Sigmoid colon (tissue), 7 donors: ENCODE data around the gene ST6GALNAC2. TPM values are rescaled to one million over a fixed set of nuclear protein-coding genes. Genes with fewer than 3 reads are reported as not detected.

Experiments
- DNase-seq: peaks from one replicate; pipeline ENCODE4 v3.0.0-alpha.2; 2019
- H3K27ac ChIP-seq, 4 donors: fragments of 200-600 bp; sonication (generic); one replicate each; pipeline ENCODE4 v1.5.1; 2016 to 2019; ENCODE audit warnings: mild to moderate bottlenecking in 1 of 4
- H3K27me3 ChIP-seq, 3 donors: fragments of 200-600 bp; sonication (generic); one replicate each; pipeline ENCODE4 v1.5.1; 2019; ENCODE audit warnings: mild to moderate bottlenecking in 1 of 3
- H3K36me3 ChIP-seq, 4 donors: fragments of 200-600 bp; sonication (generic); one replicate each; pipeline ENCODE4 v1.5.1; 2016 to 2019
- H3K4me1 ChIP-seq, 4 donors: fragments of 200-600 bp; sonication (generic); one replicate each; pipeline ENCODE4 v1.5.1; 2017 to 2019
- H3K4me3 ChIP-seq, 4 donors: fragments of 200-600 bp; sonication (generic); one replicate each; pipeline ENCODE4 v1.5.1; 2017 to 2019; ENCODE audit warnings: mild to moderate bottlenecking in 2 of 4, moderate library complexity in 1 of 4
- H3K9me3 ChIP-seq, 4 donors: fragments of 200-600 bp in 3 of 4; sonication (generic) in 3 of 4; one replicate each; pipeline versions ENCODE4 v1.5.1 to v1.6.1; 2013 to 2019
- CTCF ChIP-seq, 4 experiments: fragments of 450-650 bp in 3 of 4; fragments of 200-600 bp in 1 of 4; IDR thresholded peaks; one replicate each; pipeline ENCODE4 v1.5.1; 2016 to 2019; ENCODE audit warnings: antibody characterized with exemption in 4 of 4, mild to moderate bottlenecking in 3 of 4, moderate library complexity in 2 of 4
- EP300 ChIP-seq, 4 donors: sonication (generic); formaldehyde crosslinking; IDR thresholded peaks; one replicate each; pipeline ENCODE4 v1.6.1; 2017; ENCODE audit warnings: antibody characterized with exemption in 4 of 4
- POLR2A ChIP-seq, 2 donors: fragments of 450-650 bp; IDR thresholded peaks; one replicate each; pipeline ENCODE4 v1.6.1; 2016; ENCODE audit warnings: antibody characterized with exemption in 2 of 2, mild to moderate bottlenecking in 2 of 2, moderate library complexity in 2 of 2
- POLR2AphosphoS5 ChIP-seq, 4 donors: sonication (generic); formaldehyde crosslinking; IDR thresholded peaks; one replicate each; pipeline ENCODE4 v1.6.1; 2017; ENCODE audit warnings: antibody characterized with exemption in 4 of 4
- WGBS, 2 donors: extraction: QIAGEN DNeasy Blood & Tissue Kit; methylation state at CpG; one replicate each; pipeline ENCODE4 v1.1.7; 2013; 5-methylcytosine and 5-hydroxymethylcytosine counted together
- intact Hi-C: fragments of 100-400 bp; cut with DNase I; formaldehyde crosslinking; loops from one replicate; pipeline ENCODE4 v1.15.1; 2023
- polyA plus RNA-seq, 3 donors: library from polyadenylated mRNA; stranded (reverse); fragments of 200-250 nt; gene quantifications; one replicate each; pipeline ENCODE4 v1.2.3, GENCODE V29; 2013
- total RNA-seq, 4 donors: library from RNA; depleted of rRNA; stranded (reverse); fragments of >200 nt; gene quantifications; one replicate each; pipeline ENCODE4 v1.1.0, GENCODE V29; 2016
- donor health status: healthy with polysubstance abuse.
- donor health status: Bipolar disorder and iron deficiency.
- donor health status: healthy.

Gene ST6GALNAC2
- total and polyA plus RNA-seq, 7 donors: 3.3 to 16.4 (median 5.4) TPM

GRCh38 chr17:76553178-76553908 lies 32.3 kb downstream of the ST6GALNAC2 start:
- Histone ChIP-seq H3K36me3 (no peaks in the 10 kb centered on the region), H3K4me1 (peaks cover 0 to 16% (median 11%) of the 10 kb centered on the region in 4 donors), H3K27ac (no peak overlapping the region), H3K9me3 (no peaks in the 10 kb centered on the region), H3K27me3 (no peaks in the 10 kb centered on the region), H3K4me3 (no peak overlapping the region)
- WGBS, 2 donors: 73 to 92% methylated on average over 8 of the region's 8 CpGs
- no peak for DNase-seq
- TF ChIP-seq CTCF (IDR thresholded peaks at IDR 0.05) (no peak), EP300 (IDR thresholded peaks at IDR 0.05) (no peak), POLR2A (IDR thresholded peaks at IDR 0.05) (no peak), POLR2AphosphoS5 (IDR thresholded peaks at IDR 0.05) (no peak)
- intact Hi-C loops: no loop called here

- no peak for TF ChIP-seq CTCF (IDR thresholded peaks at IDR 0.05)
- Histone ChIP-seq H3K27me3 (no peaks in the 10 kb centered on the region), H3K4me3 (no peak overlapping the region), H3K9me3 (no peaks in the 10 kb centered on the region), H3K27ac (no peak overlapping the region), H3K36me3 (no peaks in the 10 kb centered on the region), H3K4me1 (peaks cover 0 to 14% (median 6%) of the 10 kb centered on the region in 4 donors)
- no peak for DNase-seq
- 87 to 91% methylated on average over 4 of the region's 4 CpGs for WGBS, 2 donors
- intact Hi-C loops: no loop called here
These were observed 34.0 kb downstream of the ST6GALNAC2 start for GRCh38 chr17:76551685-76552084.

DNA sequence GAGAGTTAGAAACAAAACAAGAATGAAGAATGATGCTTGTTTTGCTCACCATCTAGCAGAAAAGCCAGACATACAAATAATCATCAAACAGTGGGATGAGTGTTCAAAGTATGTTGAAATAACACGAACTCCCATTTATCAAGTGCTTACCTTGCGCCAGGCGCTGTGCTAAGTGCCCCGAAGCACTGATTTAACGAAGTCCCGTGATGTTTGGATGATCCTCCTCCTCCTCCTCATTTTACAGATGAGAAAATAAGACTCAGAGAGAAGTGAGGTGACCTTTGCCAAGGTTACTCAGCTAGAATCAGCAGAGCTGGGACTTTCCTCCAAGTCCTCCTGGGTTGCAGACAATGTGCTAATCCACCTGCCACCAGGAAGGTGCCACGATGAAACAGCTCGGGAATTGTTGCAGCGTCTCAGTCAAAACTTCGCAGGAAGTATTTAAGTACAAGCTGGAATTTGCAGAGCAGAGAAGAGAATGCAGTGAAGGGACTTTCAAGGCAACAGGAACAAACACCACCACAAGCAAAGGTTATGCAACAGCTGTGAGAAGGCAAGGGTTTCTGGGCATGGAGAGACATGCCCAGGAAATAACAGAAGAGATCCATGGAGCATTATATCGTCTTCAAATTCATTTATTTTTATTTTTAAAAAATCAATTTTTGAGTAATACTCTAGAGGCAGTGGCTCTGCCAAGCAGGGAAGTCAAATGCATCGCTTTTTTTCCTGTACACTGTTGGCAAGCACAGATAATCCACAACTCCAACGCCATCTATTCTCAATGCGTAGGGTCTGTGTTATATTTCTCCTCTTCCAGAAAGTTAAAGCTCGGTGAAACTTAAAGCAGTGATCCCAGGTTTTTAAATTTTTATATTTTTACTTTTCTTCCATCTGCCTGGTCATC lies 34.7 kb downstream of the ST6GALNAC2 start:
- no peak for TF ChIP-seq EP300 (IDR thresholded peaks at IDR 0.05)
- Histone ChIP-seq H3K27me3 (no peaks in the 10 kb centered on the region), H3K36me3 (no peaks in the 10 kb centered on the region), H3K9me3 (no peaks in the 10 kb centered on the region), H3K4me1 (peaks cover 0 to 14% (median 5%) of the 10 kb centered on the region in 4 donors), H3K27ac (no peak overlapping the region), H3K4me3 (no peak overlapping the region)
- no peak for DNase-seq
- 53 to 58% methylated on average over 15 of the region's 15 CpGs for WGBS, 2 donors
- intact Hi-C loops: no loop called here

DNA sequence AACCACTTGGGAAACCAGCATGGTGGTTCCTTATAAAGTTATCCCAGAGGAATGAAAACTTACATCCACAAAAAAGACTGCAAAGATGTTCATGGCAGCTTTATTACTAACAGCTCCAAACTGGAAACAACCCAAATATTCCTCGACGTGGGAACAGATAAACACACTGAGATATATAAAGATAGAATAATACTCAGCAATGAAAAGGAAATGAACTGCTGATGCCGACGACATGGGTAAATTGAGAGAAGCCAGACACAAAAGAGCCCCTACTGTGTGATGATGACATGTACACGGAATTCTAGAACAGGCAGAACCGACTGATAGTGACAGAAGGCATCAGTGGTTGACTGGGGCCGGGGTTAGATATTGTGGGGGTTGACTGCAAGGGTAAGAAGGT lies 36.1 kb downstream of the ST6GALNAC2 start:
- Histone ChIP-seq H3K4me1 (peaks cover 0 to 14% (median 10%) of the 10 kb centered on the region in 4 donors), H3K36me3 (no peaks in the 10 kb centered on the region), H3K27ac (no peak overlapping the region), H3K9me3 (no peaks in the 10 kb centered on the region), H3K27me3 (peaks cover 0 to under 1% (median under 1%) of the 10 kb centered on the region in 3 donors), H3K4me3 (no peak overlapping the region)
- intact Hi-C loops: no loop called here
- TF ChIP-seq EP300 (IDR thresholded peaks at IDR 0.05) (no peak), POLR2A (IDR thresholded peaks at IDR 0.05) (no peak), CTCF (IDR thresholded peaks at IDR 0.05) (no peak), POLR2AphosphoS5 (IDR thresholded peaks at IDR 0.05) (no peak)
- 85 to 89% methylated on average over 7 of the region's 7 CpGs for WGBS, 2 donors
- no peak for DNase-seq

DNA sequence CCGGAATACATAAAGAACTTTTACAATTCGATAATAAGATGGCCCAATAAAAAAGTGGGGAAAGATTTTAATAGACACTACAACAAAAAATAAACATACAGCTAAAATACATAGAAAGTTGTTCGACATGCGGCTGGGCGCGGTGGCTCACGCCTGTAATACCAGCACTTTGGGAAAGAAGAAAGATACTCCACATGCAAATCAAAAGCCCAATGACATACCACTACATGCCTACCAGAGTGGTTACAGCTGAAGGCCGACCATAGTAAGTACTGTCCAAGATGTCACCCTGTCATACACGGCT lies 36.5 kb downstream of the ST6GALNAC2 start:
- H3K9me3 ChIP-seq: no peaks in the 10 kb centered on the region
- WGBS, 2 donors: 36 to 71% methylated on average over 9 of the region's 9 CpGs
- TF ChIP-seq CTCF (IDR thresholded peaks at IDR 0.05) (no peak), POLR2AphosphoS5 (IDR thresholded peaks at IDR 0.05) (no peak), EP300 (IDR thresholded peaks at IDR 0.05) (no peak)
- intact Hi-C loops: no loop called here
- no peak overlapping the region for H3K4me3 ChIP-seq
- H3K36me3 ChIP-seq: no peaks in the 10 kb centered on the region
- no peak overlapping the region for H3K27ac ChIP-seq
- peaks cover 0 to 4% (median 4%) of the 10 kb centered on the region in 3 donors for H3K27me3 ChIP-seq
- H3K4me1 ChIP-seq: peaks cover 0 to 18% (median 11%) of the 10 kb centered on the region in 4 donors
- no peak for DNase-seq
